DLD1 (cell line): ENCODE measurements around the gene STIP1.
"Not testable (repeated sequence)": the region's sequence is repeated elsewhere in the genome, so short reads cannot be mapped to it uniquely, and the experiment has no call there.

Experiments
- in situ Hi-C: cut with HindIII; loops from 2 replicates; pipeline ENCODE4 v1.10.0; 2017; ENCODE audit warnings: low sequenced_read_pairs

STIP1 gene

DNA sequence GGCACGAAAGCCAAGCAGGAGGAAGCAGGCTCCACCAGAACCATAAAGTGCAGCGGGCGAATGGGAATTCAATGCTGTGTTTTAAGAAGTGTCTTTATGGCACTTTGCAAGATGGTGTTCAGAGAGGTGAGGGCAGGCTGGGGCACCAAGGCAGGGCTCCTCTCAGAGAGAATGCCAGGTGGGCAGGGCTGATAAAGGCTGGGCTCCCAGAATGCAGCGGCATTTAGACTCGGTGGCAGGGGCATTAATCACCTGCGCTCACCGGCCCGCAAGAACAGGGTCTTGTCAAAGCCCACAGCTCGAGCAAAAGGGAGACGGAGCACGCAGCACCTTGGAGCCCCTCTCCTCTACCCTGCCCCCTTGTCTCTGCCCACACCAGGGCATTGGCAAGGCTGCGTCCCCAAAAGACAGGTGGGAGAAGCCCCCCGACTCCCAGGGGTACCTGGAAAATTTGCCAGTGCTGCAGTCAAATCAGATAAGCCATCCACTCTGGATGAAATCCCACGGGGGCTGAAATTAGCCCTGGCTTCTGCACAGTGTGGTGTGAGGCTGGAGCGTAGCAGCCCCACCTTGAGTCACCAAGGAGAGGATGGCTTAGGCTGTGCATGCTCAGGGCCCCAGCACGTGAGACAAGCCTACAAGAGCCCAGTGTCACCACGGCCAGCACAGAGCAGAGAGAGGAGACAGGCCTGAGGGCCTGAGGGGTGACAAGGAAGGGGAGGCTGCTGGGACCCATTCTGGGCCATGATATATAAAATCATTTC is 28.2 kb upstream of the STIP1 start:
- in situ Hi-C loops: no loop called here

DNA sequence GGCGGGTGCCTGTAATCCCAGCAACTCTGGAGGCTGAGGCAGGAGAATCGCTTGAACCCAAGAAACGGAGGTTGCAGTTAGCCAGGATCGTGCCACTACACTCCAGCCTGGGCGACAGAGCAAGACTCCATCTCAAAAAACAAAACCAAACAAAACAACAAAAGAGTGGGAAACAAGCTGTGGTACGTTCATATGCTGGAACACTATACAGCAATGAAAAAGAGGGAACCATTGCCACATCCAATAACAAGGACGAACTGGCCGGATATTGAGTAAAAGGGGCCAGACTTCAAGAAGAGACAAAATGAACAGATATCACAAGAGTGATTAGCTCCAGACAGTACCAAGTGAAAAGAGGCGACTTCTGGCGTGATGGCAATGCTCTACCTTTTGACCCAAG is 24.9 kb upstream of the STIP1 start:
- in situ Hi-C loops: no loop called here

DNA sequence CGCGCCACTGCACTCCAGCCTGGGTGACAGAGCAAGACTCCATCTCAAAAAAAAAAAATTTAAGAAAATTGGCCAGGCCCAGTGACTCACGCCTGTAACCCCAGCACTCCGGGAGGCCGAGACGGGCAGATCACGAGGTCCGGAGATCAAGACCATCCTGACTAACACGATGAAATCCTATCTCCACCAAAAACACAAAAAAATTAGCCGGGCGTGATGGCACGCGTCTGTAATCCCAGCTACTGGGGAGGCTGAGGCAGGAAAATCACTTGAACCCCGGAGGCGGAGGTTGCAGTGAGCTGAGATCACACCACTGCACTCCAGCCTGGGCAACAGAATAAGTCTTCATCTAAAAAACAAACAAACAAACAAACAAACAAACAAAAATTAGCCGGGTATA is 23.2 kb upstream of the STIP1 start:
- in situ Hi-C loops: not testable (repeated sequence)

DNA sequence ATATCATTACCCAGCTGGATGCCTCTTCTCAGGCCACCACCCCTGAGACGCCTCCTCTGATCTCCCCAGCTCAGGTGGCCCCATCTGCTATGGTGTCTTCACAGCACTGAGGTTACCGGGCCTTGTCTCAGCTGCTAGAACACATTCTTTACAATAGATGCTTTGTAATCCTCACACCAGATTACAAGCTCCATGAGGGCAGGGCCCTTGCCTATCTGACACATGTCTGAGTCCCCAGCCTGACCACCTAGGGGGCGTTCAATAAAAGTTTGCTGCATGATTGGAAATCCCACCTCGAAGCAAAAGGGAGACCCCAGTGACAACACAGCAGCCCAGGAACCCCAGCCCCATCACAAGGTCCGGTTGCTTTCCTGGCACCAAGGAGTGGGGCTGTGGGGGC is 22.0 kb upstream of the STIP1 start:
- in situ Hi-C loops: no loop called here

DNA sequence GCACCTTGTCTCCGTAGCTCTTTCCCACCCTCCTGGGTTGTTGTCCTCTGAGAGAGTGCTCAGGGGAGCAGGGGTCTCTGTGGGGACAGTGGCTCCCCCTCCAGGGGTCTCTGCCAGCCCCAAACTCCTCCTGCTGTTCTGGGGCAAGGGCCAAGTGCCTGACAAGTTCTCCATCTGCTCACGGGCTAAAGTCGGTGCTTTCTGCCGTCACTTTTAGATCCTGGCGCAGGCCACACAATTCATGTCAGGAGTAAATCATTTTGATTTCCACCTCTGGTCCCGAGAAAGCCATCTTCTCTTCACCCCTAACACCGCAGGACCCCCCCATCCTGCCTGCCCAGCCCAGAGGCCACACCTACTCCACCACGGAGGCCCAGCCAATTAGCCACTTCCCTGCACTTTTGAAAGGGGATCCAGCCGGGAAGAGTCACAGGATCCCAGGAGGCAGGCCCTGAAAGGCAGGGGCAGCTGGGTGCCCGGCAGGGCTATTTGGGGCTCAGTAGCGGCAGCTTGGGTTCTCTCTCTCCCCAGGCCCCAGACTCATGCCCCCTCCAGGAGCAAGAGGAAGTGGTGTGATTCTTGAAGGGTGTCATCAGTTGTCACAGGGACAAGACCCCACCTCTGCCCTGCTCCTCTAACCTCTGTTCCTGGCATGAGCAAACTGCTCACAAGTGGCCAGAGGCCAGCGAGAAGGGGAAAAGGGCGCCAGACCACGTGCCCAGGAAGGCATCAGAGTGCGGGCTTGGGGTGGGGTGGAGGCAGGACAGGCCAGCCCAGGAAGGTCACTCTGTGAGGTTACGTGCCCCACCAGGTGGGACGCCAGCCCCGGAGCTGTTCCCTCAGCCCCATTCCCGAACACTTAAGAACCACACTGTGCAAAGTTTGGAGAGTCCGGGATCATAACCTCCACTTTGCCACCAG is 21.3 kb upstream of the STIP1 start:
- in situ Hi-C loops: no loop called here

DNA sequence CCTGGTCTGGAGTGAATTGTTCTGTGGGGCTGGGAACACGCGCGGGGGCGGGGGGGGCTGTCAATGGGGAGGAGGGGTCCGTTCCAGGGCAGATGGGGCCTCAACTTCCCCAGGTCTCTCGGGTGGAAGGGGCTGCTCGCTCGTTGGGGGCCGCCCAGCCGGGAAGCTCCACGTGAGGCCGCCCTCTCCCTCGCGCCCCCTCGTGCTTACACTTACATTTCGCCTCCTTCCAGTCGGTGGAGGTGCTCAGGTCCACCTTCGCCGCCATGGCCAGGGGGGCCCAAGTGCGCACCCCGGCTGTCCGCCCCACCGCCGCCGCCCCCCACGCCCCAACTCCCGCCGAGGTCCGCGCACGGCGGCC is 20.5 kb upstream of the STIP1 start:
- in situ Hi-C loops: no loop called here

DNA sequence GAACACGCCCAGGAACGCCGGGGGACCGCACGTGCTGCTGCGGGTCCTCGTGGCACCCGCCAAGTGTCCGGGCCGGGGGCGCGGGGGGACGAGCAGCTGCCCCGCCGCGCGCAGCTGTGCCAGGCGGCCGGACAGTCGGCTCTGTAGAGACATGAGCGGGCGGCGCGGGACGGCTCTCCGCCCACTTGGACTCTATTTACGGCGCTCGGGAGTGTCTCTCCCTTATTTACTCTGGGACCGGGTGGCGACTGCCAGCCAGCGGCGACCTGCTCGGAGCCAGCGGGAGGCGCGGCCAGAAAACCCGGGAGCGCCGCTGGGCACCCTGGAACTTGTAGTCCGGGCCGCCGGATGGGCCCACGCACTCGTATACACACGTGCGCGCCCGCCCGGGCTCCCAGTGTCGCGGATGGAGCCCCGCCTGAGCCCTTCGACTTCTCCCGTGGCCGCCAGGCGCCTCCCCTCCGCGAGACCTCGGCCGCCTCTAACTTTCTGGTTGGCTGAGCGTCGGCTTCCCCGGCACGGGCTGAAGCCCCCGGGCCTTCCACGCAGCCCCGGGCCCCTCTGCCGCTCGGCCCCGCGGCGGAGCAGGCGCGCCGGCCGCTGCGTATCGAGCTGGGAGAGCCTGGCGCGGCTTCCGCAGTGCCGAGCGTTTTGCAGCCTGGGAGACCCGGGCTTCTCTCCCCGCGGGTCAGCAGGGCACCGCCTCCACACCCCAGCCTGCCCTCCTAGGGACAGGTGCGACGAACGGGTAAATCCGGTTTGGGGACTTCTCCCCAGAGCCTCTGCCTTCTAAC is 19.9 kb upstream of the STIP1 start, which contains the start of gene MACROD1:
Gene MACROD1 (minus strand): TSS at position 272 of the 794 bp plus-strand sequence. CDS start 119 bp downstream, at position 153.
- in situ Hi-C loops: no loop called here

DNA sequence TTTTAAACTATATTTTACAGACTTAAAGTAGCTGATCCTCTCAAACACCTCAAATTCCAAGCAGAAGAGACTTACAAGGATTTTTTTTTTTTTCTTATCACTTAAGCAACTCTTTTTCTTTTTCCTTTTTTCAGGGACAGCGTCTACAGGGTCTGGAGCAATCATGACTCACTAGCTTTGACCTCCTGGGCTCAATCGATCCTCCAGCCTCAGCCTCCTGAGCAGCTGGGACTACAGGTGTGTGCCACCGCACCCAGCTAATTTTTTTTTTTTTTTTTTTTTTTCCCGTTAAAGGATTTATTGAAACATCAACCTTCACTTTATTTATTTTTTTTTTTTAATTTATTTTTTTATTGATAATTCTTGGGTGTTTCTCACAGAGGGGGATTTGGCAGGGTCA is 15.6 kb upstream of the STIP1 start:
- in situ Hi-C loops: no loop called here

DNA sequence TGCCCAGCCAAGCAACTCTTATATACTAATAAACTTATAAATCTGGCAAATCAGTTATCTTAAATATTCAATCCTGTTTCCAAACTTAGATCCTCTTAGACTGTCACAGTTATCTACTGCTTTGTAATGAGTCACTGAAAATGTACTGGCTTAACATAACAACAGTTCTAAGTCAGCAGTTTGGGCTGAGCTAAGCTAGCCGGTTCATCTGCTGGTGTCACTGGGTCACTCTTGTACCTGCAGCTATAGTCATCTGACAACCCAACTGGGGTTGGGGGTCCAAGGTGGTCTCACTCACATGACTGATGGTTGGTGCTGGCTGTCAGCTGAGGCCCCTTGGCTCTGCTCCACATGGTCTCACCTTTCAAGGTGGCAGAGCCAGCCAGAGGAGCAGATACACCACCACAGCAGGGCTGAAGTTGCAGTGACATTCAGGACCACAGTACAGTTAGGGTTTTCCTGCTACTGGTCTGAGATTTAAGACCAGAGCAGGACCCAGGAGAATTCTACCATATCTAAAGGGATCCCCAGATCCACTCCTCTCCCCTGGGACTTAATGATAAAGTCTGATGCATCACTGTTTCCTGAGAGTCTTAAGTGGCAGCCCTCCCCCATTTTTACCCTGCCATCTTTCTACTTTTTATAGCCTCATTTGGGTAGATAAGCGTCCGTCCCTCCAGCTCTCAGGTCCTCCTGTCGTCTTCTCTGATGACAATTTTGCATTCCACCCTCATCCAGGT is 12.2 kb upstream of the STIP1 start:
- in situ Hi-C loops: no loop called here

DNA sequence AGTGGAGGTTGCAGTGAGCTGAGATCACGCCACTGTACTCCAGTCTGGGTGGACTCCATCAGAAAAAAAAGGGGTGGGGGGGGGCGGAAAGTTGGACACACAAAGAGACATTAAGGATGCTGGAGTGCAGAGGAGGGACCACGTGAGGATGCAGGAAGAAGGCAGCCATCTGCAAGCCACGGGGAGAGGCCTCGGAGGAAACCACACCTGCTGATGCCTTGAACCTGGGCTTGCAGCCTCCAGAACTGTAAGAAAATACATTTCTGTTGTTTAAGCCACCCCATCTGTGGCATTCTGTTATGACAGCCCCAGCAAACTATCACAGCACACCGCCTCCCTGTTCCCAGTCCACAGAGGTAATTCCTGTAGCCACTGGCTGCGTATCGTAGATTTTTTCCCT is 9.2 kb upstream of the STIP1 start:
- in situ Hi-C loops: no loop called here

DNA sequence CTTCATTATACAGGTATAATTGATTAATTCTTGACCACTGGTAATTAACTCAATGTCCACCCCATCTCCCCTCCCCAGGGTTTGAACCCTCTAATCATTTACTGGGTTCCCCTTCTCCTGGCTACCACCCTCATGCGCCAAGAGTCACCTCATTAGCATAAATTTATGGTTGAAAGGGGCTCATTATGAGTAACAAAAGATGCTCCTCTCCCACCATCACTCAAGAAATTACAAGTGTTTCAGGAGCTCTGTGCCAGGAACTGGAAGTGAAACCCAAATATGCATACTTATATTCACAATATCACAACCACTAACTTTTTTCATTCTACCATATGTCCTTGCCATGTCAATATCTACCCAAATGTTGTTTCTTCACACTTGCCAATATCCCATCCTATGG is 7.8 kb upstream of the STIP1 start:
- in situ Hi-C loops: no loop called here

DNA sequence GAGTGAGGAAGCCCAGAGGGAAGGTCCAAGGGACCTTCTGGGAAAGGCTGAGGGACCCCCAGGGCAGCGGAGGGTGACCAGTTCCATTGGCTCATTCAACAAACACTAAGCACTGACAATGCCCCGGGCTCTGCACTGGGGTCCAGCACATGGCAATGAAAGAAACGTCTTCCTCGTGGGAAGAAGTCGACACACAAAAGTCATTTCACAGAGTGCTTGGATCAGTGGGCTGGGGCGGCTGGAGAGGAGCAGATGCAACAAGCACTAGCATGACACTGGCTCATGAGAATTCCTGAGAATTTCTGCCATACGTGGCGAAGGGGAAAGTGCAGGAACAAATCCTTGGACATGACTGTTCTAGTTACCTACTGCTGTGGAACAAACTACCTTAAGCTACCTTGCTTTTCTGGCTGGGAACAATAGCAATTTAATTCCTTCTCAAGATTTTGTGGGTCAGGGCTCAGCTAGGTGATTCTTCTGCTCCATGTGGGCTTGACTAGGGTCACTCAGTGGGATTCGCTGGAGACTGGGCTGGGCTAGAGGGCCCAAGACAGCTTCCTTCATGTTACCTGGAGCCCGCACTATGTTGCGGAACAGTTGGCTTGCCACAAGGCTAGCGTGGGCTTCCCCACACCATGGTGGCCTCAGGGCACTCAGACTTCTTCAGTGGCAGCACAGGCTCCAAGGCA is 6.9 kb upstream of the STIP1 start:
- in situ Hi-C loops: no loop called here

DNA sequence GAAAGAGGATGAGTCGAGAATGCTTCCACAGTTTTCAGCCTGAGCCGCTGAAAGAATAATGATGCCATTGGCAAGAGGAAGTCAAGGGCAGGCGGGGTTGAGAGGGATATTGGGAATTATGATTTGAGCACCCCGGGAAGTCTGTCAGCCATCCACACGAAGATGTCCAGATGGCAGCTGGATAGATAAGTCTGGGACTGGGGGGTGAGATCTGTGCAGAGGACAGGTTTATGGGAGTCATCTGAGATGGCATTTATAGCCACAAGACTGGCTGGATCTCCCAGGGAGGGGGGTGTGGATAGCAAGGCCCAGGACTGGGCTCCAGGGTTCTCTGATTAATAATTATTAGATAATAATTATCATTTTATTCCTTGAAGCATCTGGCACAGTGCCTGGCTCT is 5.1 kb upstream of the STIP1 start:
- in situ Hi-C loops: no loop called here

DNA sequence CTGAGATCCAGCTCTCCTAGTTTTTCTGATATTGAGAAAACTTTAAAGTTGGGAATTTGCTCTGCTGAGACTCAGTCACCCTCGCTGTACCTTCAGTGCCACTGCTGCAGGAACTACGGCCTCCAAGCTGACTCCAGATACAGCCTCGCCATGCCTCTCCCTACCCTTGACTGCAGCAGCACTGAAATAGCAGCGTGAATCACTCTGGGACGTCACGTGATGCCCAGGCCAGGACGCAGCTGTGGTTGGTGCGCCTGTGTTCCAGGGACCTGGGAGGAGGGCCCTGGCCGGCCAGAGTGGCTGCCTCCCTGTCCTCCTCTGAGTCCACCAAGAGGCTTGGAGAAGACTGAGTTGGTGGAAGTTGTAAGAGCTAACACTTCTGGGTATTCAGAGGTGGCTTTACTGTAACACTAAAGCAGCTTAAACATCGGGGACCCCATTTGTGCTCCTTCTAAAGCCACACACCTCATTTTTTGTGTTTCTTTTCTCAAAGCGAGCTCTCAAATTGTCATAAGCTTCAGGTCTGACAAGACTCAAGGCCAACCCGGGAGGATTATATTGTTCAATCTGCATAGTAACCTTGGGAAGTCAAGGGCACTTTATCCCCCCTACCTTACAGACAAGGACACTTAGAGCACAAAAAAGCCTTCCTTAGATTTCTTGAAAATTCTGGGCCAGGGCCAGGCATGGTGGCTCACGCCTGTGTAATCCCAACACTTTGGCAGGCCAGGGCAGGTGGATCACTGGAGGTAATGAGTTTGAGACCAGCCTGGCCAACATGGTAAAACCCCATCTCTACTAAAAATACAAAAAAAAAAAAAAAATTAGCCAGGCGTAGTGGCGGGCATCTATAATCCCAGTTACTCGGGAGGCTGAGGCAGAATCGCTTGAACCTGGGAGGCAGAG is 4.2 kb upstream of the STIP1 start:
- in situ Hi-C loops: no loop called here

DNA sequence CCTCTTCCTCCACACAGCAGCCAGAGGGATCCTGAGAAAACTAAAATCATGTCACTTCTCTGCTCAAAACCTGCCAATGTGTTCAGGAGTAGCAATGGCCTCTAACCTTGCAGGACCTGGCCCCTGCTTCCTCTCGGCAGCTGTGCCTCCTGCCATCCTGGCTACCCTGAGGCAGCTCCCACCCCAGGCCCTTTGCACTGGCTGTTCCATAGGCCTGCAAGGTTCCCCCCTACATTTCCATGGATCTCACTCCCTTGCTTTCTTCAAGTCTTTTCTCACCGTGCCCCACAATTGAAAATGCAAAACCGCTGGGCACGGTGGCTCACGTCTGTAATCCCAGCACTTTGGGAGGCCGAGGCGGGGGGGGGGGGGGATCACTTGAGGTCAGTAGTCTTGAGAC is 2.1 kb upstream of the STIP1 start:
- in situ Hi-C loops: no loop called here

DNA sequence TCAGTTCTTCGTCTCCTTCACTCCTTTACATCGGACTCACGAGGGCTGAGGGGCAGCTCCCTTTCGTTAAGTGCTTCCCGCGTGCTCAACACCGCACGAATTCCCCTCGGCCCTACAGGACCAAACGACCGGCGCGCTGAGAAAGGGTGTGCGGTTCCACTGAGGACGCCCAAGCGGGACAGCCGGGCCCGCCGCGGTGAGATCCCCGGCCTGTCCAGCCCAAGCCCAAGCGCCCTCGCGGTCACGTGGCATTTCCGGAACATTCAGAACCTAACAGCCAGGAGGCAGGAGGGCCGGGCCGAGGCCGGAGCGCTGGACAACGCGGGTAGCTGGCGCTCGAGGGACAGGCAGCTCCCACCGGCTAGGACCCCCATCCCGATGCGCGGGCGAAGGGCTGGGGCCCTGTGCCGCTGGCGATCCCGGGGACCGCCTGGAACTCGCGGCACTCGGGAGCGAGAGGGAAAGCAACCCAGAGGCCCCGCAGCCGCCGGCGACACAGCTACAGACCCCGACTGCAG is 737 bp upstream of the STIP1 start:
- in situ Hi-C loops: no loop called here

DNA sequence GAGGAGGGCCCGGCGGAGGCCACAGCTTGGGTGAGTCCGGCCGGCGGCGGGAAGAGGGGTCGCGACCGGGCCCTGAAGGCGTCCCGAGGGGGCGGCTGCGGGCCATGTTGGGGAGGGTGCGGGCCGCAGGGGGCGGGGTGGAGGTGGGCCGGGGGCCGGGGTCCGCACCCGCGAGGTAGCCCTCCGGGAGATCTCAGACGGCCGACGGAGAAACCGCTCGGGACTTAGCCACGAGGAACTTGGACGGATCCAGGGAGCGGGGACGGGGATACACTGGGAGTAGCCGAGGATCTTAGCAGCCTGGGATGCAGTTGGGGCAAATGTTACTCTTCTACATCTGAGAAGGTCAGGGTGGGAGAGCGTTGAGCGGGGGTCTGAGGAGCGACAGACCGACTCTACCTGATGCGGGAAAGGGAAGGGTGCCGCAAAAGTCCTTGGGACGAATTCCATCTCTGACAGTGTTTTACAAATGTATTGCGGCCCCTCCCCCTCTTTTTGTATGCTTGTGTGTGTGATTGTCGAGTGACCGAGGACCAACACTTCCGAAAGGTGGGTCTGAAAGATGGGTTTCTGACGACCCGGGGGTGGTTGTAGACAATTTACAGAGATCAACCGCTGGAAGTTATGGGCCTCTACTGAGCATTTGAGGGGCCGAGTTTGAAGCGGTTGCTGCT is 658 bp downstream of the STIP1 start:
- in situ Hi-C loops: no loop called here

DNA sequence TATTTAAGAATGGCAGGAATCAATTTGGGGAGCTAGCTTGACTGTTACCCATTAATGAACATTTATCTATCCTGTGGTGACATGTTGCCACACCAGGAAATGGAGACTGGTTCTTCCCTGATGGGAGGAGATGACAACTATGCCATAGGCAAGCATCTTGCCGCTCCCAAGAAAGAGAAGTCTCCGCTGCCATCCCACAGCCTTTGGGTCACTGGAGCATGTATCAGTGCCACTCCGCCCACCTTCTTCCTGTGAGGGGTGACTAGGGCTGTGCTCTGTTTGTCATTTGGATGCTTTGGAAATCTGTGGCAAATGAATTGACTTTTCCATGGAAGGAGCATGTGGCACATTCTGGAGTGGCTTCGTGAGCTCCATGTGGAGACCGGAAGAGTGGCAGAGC is 6.5 kb downstream of the STIP1 start:
- in situ Hi-C loops: no loop called here
